Measurements from ENCODE around the gene P3R3URF.

The P3R3URF gene

GRCh38 chr1:46193984-46194570 is 17.8 kb upstream of the P3R3URF start:
- DNase-seq = no peak

GRCh38 chr1:46193285-46193684 is 17.0 kb upstream of the P3R3URF start:
- DNase-seq = no peak

GRCh38 chr1:46192171-46192570 is 15.9 kb upstream of the P3R3URF start:
- no peak for DNase-seq

GRCh38 chr1:46191033-46191701 is 14.9 kb upstream of the P3R3URF start:
- DNase-seq = no peak

- no peak for DNase-seq
These were observed 14.3 kb upstream of the P3R3URF start for GRCh38 chr1:46190539-46190938.

- no peak for DNase-seq
These were observed 12.2 kb upstream of the P3R3URF start for GRCh38 chr1:46188295-46189030.

GRCh38 chr1:46187106-46187869 is 11.0 kb upstream of the P3R3URF start:
- no peak for DNase-seq

GRCh38 chr1:46186076-46186475 is 9.8 kb upstream of the P3R3URF start:
- no peak for DNase-seq

GRCh38 chr1:46184920-46185658 is 8.8 kb upstream of the P3R3URF start:
- peak; percentile 68 to 79 for DNase-seq

- DNase-seq = no peak
These were observed 7.8 kb upstream of the P3R3URF start for GRCh38 chr1:46183926-46184557.

- DNase-seq = no peak
These were observed 7.0 kb upstream of the P3R3URF start for GRCh38 chr1:46183079-46183847.

- DNase-seq = no peak
These were observed 5.3 kb upstream of the P3R3URF start for GRCh38 chr1:46181343-46182260.

- DNase-seq = peak; percentile 24 to 26
These were observed 3.9 kb upstream of the P3R3URF start for GRCh38 chr1:46180082-46180616.

GRCh38 chr1:46179138-46180081 is 3.1 kb upstream of the P3R3URF start:
- DNase-seq = peak; percentile 65 to 74

GRCh38 chr1:46175243-46175642 is 1.0 kb downstream of the P3R3URF start:
- no peak for DNase-seq

GRCh38 chr1:46174448-46175231 is 1.6 kb downstream of the P3R3URF start, which contains the start of gene TSPAN1:
Gene TSPAN1, plus strand, starts transcription at chr1:46175087. Its CDS starts 6,021 bp downstream, at chr1:46181108.
- no peak for DNase-seq

- DNase-seq = no peak
These were observed 2.9 kb downstream of the P3R3URF start for GRCh38 chr1:46173361-46173856.

GRCh38 chr1:46172321-46172720 is 4.0 kb downstream of the P3R3URF start:
- DNase-seq = no peak
